Inferior parietal cortex (tissue), 1 donor: Measurements from ENCODE around the gene VEGFA.
"Not testable (repeated sequence)": the region's sequence is repeated elsewhere in the genome, so short reads cannot be mapped to it uniquely, and the experiment has no call there.

Experiments
- DNase-seq: peaks from one replicate; pipeline ENCODE4 v3.0.0-alpha.2; 2016; ENCODE audit errors: extremely low spot score

Gene VEGFA

DNA sequence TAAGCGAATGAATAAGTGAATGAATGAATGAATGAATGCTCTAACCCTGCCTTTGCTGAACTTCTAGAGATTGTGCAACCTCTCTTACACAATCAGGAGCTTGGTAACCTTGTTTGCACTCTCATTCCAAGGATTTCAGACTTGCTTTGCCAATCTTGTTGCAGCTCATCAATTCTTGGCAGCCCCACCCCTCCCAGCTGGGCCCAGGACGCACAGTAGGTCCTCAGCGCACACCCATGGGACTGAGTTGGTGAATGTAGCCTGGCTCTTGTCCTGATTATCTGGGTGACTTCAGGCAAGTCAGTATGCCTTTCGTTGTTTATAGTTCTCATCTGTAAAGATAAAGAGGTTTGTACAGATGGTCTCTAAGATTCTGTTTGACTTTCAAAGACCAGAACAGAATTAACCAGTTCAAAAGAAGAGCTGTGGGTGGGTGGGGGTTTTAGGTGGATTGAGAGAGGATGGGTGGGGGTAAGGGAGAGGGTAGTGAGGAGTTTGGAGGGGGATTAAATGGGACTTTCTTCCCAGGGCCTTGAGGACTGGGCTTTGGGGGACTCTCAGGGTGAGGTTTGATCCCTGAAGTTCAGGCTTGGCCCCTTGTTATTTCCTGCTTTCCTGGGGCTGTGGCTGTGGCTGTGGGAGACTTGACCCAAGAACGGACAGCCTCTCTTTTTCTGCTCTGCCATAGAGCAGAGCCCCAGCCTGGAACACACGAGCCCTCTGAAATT is 33.2 kb downstream of the VEGFA start:
- DNase-seq: no peak

GRCh38 chr6:43803783-43804549 is 34.0 kb downstream of the VEGFA start:
- no peak for DNase-seq

DNA sequence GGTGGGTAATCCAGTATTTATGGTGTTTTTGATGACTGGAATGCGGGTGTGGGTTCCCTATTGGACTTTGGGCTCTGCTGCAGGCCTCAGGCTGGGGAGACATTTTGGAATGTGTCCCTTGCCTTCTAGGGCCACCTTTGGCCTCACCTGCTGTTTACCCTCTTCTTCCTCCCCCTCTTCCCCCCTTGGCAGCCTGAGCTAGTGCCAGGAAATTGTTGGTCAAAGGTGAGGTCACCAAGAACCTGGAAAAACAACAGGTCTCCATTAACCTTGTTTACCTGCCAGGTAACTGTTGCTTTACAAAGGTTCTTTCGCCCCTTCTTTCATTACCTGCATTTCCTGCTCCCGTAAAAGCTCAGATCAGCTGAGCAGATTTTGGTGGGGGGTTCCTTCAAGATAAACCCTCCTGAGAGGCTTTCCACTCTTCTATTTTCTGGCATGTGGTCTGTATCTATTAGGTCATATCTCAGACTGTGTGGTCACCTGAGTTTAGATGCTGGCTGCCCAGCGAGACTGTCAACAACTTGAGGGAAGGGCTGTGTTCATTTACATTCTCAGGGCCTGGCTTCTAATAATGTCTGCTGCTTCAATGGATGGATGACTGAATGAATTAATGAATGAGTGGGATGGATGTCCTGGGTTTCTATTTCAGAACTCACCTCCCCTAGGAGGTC is 34.7 kb downstream of the VEGFA start:
- no peak for DNase-seq

GRCh38 chr6:43805699-43806042 is 35.7 kb downstream of the VEGFA start:
- DNase-seq: no peak

- no peak for DNase-seq
Observed at GRCh38 chr6:43806043-43806757, 36.2 kb downstream of the VEGFA start.

DNA sequence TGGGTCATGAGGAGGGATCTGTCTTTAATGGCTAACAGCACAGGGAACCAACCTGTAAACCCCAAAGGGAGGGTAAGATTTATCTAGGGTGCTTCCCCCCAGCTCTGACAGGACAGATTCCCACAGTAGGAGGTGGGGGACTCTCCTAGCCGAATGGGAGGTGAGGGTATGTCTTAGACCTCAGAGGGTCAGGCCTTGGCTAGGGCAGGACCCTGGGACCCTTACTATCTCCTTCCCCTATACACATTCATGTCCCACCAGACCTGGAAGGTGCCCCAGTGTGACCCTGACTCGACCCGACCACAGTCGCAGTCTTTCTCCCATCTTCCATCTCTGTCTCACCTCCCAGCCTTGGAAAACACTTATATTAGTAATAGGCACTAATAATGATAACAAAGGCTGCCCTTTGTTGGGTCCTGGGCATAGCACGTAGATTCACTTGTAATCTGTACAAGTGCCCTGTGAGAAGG is 36.8 kb downstream of the VEGFA start:
- DNase-seq: no peak

DNA sequence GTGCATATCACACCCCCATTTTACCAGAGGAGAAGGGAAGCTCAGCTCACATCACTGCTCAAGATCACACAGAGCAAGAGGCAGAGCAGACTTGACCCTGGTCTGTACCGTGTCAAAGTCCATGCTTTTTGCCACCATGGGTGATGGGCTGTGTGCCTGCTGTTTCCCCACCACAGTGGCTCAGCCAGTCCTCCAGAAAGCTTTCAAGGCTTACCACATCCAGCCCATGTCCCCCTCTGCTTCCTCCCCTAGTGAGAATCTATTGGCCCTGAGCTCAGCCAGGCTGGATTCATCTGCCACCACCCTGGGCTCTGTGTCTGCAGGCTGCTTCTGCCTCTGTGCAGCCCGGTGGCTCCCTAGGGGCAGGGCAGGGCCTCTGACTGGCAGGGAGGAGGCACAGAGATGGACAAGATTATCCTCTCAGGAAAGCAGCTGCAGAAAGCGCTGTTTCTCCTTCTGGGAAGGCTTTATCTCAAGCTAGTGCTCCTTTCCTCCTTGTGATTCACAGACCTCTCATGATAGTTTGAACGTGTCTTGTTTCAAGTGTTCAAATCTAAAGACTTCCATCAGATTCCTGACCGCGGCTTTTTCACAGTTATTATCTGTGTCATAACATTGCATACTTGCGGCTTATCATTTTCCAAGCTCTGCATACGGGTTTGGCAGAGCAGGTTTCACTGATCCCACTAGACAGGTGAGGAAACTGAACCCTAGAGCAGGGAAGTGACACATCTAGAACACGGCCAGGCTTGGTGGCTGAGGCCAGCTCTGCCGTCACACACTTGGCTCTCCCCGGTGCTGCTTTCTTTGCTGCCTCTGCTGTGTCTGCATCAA is 37.4 kb downstream of the VEGFA start:
- DNase-seq: no peak

- DNase-seq: no peak
Observed at GRCh38 chr6:43808412-43808811, 38.4 kb downstream of the VEGFA start.

DNA sequence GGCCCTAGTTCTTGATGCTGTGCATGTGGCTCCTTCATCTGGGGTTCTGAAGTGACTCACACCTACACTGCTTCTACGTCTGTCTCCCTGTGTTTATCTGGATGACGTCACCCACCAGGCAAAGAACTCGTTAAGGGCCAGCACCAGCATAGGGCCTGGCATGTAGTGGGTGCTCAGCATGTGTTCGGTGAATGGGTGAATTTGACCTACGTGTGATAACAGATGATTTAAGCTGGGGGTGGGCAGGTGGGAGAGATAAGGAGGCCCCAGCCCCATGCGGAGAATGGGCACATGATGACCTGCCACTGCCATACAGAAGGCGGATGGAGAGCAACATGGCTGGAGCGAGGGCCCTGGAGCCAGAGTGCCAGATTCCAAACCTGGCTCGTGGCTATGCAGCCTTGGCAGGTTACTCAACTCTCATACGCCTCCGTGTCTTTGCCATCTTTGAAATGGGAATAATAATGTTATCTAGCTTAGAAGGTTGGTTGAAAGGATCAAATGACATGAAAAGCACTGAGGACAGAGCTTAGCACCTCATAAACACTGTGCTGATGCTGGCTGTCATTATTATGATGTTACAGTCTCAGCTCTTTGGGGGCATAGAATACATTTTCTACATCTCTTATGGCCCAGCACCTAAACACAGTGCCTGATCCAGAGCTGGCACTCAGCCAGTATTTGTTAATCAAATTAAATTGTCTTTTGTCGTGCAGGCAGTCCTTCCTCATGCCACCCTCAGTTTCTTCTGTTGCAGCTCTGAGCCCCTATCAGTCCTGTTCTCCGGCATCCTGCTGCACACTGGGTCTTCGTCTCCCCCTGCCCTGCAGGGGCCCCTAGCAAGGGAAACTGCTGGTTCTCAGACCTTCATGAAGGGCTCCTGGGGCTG is 39.6 kb downstream of the VEGFA start:
- DNase-seq: no peak

- no peak for DNase-seq
Observed at GRCh38 chr6:43810965-43811732, 41.1 kb downstream of the VEGFA start.

DNA sequence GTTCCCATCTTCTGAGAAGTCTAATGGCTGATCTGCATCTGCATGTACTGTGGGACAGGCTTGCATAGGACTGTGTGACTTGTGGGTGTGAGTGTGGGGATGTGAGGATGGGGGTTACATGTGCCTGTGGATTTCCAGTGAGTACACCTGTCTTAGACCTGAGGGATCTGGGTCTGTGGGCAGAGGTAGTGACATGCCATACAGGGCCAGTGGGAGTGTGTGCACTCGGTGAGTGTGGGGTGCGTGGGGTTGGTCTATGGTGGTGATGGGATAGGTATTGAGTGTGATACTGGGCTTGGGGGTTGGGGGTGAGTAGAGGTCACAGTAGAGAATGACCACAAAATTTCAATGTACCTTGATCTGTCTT is 41.7 kb downstream of the VEGFA start:
- DNase-seq: no peak

DNA sequence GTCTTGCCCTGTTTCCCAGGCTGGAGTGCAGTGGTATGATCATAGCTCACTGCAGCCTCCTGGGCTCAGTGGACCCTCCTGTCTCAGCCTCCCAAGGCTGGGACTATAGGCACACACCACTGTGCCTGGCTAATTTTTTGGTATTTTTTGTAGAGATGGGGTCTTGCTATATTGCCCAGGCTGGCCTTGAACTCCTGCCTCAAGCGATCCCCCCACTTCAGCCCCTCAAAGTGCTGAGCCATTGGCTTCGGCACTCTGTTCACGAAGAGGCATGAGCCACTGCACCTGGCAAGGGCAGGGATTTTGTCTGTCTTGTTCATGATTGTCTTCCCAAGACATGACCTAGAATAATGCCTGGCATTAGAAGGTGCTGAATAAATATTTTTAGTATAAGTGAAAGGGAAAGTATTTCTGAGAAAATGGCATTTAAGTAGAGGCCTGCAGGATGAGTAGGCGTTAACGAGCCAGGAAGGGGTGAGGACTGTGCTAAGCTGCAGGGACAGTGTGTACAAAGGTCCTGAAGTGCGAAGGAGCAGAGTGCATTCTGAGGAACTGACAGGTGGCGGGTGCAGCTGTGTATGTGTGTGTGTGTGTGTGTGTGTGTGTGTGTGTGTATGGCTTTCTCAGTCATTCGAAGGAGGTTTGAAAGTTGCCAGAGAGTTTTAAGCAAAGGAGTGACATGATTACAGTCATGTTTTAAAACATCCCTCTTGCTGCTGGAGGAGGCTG is 43.0 kb downstream of the VEGFA start:
- no peak for DNase-seq

DNA sequence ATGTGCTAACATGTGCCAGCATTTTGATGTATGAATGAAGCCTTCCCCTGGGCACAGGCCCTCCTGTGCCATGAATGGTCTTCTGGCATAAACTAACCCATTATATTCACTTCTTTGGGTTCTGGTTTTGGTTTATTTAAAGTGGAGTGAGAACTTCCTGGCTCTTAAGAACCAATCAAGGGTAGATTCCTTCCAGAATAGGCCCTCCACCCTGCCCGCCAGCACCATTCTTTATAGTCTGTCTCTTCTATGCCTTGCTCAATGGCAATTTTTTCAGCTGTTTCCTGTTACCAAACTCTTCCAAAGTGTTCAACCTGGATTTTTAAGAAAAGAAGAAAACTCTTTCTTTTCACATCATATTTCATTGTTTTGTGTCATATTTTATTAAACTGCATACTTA is 44.1 kb downstream of the VEGFA start:
- no peak for DNase-seq

- DNase-seq: no peak
Observed at GRCh38 chr6:43814865-43815264, 44.9 kb downstream of the VEGFA start.

- DNase-seq: no peak
Observed at GRCh38 chr6:43817192-43817591, 47.2 kb downstream of the VEGFA start.

DNA sequence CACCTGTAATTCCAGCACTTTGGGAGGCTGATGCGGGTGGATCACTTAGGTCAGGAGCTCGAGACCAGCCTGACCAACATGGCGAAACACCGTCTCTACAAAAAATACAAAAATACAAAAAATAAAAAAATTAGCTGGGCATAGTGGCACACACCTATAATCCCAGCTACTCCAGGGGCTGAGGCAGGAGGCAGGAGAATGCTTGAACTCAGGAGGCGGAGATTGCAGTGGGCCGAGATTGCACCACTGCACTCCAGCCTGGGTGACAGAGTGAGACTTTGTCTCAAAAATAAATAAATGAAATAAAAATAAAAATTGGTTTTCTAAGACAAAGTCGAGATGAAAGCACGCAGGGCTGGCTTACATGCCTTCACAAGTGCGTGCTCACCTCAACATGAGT is 49.0 kb downstream of the VEGFA start:
- not testable (repeated sequence) for DNase-seq

GRCh38 chr6:43819958-43820357 is 49.9 kb downstream of the VEGFA start:
- no peak for DNase-seq

DNA sequence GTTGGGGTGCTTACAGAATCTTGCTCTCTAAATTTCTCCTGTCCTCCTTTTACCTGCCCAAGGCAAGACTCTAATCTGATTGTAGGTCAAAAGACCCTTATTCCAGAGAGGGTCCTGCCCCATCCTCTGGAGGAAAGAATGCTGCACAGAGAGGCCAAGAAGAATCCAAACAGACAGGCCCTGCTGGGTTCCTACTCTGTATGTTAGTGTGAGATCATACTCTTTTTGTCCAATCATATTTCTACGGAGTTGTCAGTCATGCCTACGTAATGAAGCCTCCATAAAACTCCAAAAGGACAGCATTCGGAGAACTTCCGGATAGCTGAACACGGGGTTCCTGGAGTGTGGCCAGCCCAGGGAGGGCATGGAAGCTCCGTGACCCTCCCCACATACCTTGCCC is 50.5 kb downstream of the VEGFA start:
- no peak for DNase-seq
